Omental fat pad (tissue), 4 donors: ENCODE results near the gene COL23A1. TPM values are rescaled to one million over a fixed set of nuclear protein-coding genes. Genes with fewer than 3 reads are reported as not detected.
A peak's percentile ranks its signal among the peaks of the same experiment; 100 is the strongest.

Experiments
- ATAC-seq: fragments of 150-250 bp; one replicate; pipeline ENCODE4 v1.9.1; 2016; ENCODE audit warnings: mild to moderate bottlenecking, moderate library complexity; ENCODE audit not compliant: low FRiP score
- DNase-seq: peaks from one replicate; pipeline ENCODE4 v3.0.0-alpha.2; 2019; ENCODE audit warnings: low spot score
- CTCF ChIP-seq, 3 donors: fragments of 450-650 bp; IDR thresholded peaks; one replicate each; pipeline ENCODE4 v1.5.1; 2016 to 2017; ENCODE audit warnings: antibody characterized with exemption in 3 of 3, mild to moderate bottlenecking in 3 of 3, moderate library complexity in 2 of 3
- total RNA-seq, 4 donors: library from RNA; depleted of rRNA; stranded (reverse); fragments of >200 nt; gene quantifications; one replicate each; pipeline ENCODE4 v1.1.0, GENCODE V29; 2016

COL23A1 gene
- total RNA-seq, 4 donors from 2014 or later = 0.12 to 1.0 (median 0.49) TPM

- no peak for TF ChIP-seq CTCF (IDR thresholded peaks at IDR 0.05)
- DNase-seq = no peak
- ATAC-seq = no peak
These were observed 307.8 kb downstream of the COL23A1 start for GRCh38 chr5:178282391-178282790.

GRCh38 chr5:178281331-178281730 lies 308.9 kb downstream of the COL23A1 start:
- ATAC-seq (no peak), DNase-seq (no peak)
- no peak for TF ChIP-seq CTCF (IDR thresholded peaks at IDR 0.05)

GRCh38 chr5:178280631-178281030 lies 309.6 kb downstream of the COL23A1 start:
- DNase-seq (no peak), ATAC-seq (no peak)
- TF ChIP-seq CTCF (IDR thresholded peaks at IDR 0.05) = no peak

GRCh38 chr5:178279723-178280438 lies 310.3 kb downstream of the COL23A1 start:
- ATAC-seq (peak; percentile 70), DNase-seq (peak; percentile 69)
- peak in 1 of 3 donors; percentile 38 for TF ChIP-seq CTCF (IDR thresholded peaks at IDR 0.05)

GRCh38 chr5:178279026-178279722 lies 311.0 kb downstream of the COL23A1 start:
- ATAC-seq (no peak), DNase-seq (no peak)
- no peak for TF ChIP-seq CTCF (IDR thresholded peaks at IDR 0.05)

- DNase-seq (no peak), ATAC-seq (no peak)
- TF ChIP-seq CTCF (IDR thresholded peaks at IDR 0.05) = no peak
These were observed 311.7 kb downstream of the COL23A1 start for GRCh38 chr5:178278358-178279023.
